Endothelial cell of umbilical vein (primary cell): ENCODE measurements around the gene PROM1. TPM values are rescaled to one million over a fixed set of nuclear protein-coding genes. Genes with fewer than 3 reads are reported as not detected.

Experiments used
- BruUV-seq: library from RNA; stranded (reverse); fragments of 400-500 nt; replicated peaks from 2 replicates; lab custom pipeline; 2021; lab: Mats Ljungman, UMichigan
- CTCF ChIA-PET: fragments of 300-600, 350-600 bp; sonication (Branson Sonifier 250); formaldehyde crosslinking; loops from one replicate; lab custom pipeline; 2021; ENCODE audit warnings: antibody characterized with exemption, inconsistent platforms; lab: Charles Lee
- POLR2A ChIA-PET: fragments of 300-600, 350-600 bp; sonication (Branson Sonifier 250); formaldehyde crosslinking; loops from one replicate; lab custom pipeline; 2021; ENCODE audit warnings: antibody characterized with exemption, inconsistent platforms; lab: Charles Lee
- DNase-seq: peaks from one replicate; pipeline ENCODE4 v3.0.0-alpha.2; 2011; ENCODE audit warnings: low read depth, low spot score
- FAIRE-seq: peaks from 2 replicates; lab custom pipeline; 2011; peaks lifted over from hg19 to GRCh38; lab: Jason Lieb, UNC
- H2AFZ ChIP-seq: 2 replicates; pipeline ENCODE4 v1.6.0; 2012; ENCODE audit warnings: low read depth, low read length, control low read depth, inconsistent platforms
- H3K27ac ChIP-seq: 2 replicates; pipeline ENCODE4 v1.5.1; 2011; ENCODE audit warnings: low read depth, mild to moderate bottlenecking, control low read depth, low read length, moderate library complexity; ENCODE audit not compliant: insufficient read depth
- H3K27me3 ChIP-seq, 2 experiments: 2 replicates each; pipeline versions ENCODE4 v1.6.0 to v1.6.1; 2011; ENCODE audit warnings: low read length in 2 of 2, mixed read lengths in 1 of 2; ENCODE audit not compliant: control insufficient read depth in 2 of 2, insufficient read depth in 2 of 2
- H3K36me3 ChIP-seq, 2 experiments: 2 replicates in 1 of 2; 3 replicates in 1 of 2; pipeline ENCODE4 v1.5.1; 2011; ENCODE audit warnings: low read length in 2 of 2, mild to moderate bottlenecking in 1 of 2, moderate library complexity in 1 of 2; ENCODE audit not compliant: control insufficient read depth in 2 of 2, insufficient read depth in 2 of 2; ENCODE audit errors: extremely low read depth in 1 of 2
- H3K4me1 ChIP-seq: 3 replicates; pipeline ENCODE4 v1.5.1; 2011; ENCODE audit warnings: mild to moderate bottlenecking, low read length; ENCODE audit not compliant: control insufficient read depth, insufficient read depth; ENCODE audit errors: extremely low read depth
- H3K4me2 ChIP-seq: 2 replicates; pipeline ENCODE4 v1.6.1; 2011; ENCODE audit warnings: low read length, control low read depth, mixed read lengths; ENCODE audit not compliant: insufficient read depth
- H3K4me3 ChIP-seq, 3 experiments: fragments of 200-600 bp in 1 of 3; sonication (generic), shearing (Covaris generic) in 1 of 3; replicated peaks in 1 of 3; 2 replicates each; pipeline ENCODE4 v1.5.1; 2011 to 2016; ENCODE audit warnings: control low read depth in 3 of 3, low read length in 3 of 3, mild to moderate bottlenecking in 2 of 3, inconsistent platforms in 1 of 3, low read depth in 1 of 3, moderate library complexity in 1 of 3; ENCODE audit not compliant: insufficient read depth in 1 of 3
- H3K79me2 ChIP-seq: 2 replicates; pipeline ENCODE4 v1.6.0; 2012; ENCODE audit warnings: low read length, inconsistent platforms; ENCODE audit not compliant: control insufficient read depth, insufficient read depth
- H3K9ac ChIP-seq: replicated peaks from 2 replicates; pipeline ENCODE3; 2011; ENCODE audit warnings: low read length, control low read depth; ENCODE audit not compliant: insufficient read depth; ENCODE audit errors: extremely low read depth
- H3K9me1 ChIP-seq: replicated peaks from 3 replicates; pipeline ENCODE4 v1.6.0; 2011; ENCODE audit warnings: mild to moderate bottlenecking, low read length; ENCODE audit not compliant: control insufficient read depth, insufficient read depth; ENCODE audit errors: extremely low read depth
- H3K9me3 ChIP-seq: replicated peaks from 2 replicates; pipeline ENCODE4 v1.5.1; 2012; ENCODE audit warnings: low read length, inconsistent platforms; ENCODE audit not compliant: control insufficient read depth, insufficient read depth
- H4K20me1 ChIP-seq: replicated peaks from 2 replicates; pipeline ENCODE3; 2011; ENCODE audit warnings: mild to moderate bottlenecking, low read length; ENCODE audit not compliant: control insufficient read depth, insufficient read depth; ENCODE audit errors: extremely low read depth
- CTCF ChIP-seq, 2 donors: IDR thresholded peaks; 1 replicate in 1 of 2; 2 replicates in 1 of 2; pipeline ENCODE4 v1.5.1; 2011; ENCODE audit warnings: low read length in 2 of 2, mild to moderate bottlenecking in 2 of 2, moderate library complexity in 2 of 2, control low read depth in 1 of 2, inconsistent platforms in 1 of 2, low read depth in 1 of 2; ENCODE audit not compliant: insufficient read depth in 1 of 2; ENCODE audit errors: extremely low read depth in 1 of 2
- EZH2 ChIP-seq: IDR thresholded peaks from 2 replicates; pipeline ENCODE4 v1.6.1; 2012; ENCODE audit warnings: borderline replicate concordance, low read depth, mild to moderate bottlenecking, moderate library complexity, low read length, inconsistent platforms; ENCODE audit not compliant: severe bottlenecking
- FOS ChIP-seq: IDR thresholded peaks from 2 replicates; pipeline ENCODE4 v1.6.1; 2011; ENCODE audit warnings: mild to moderate bottlenecking, low read length, moderate library complexity, borderline replicate concordance; ENCODE audit not compliant: insufficient read depth
- GATA2 ChIP-seq: IDR thresholded peaks from 2 replicates; pipeline ENCODE4 v1.7.0; 2011; ENCODE audit warnings: low read depth, mild to moderate bottlenecking, moderate library complexity, mixed read lengths, low read length; ENCODE audit not compliant: insufficient read length, insufficient read depth
- JUN ChIP-seq: IDR thresholded peaks from 2 replicates; pipeline ENCODE4 v1.6.1; 2011; ENCODE audit warnings: borderline replicate concordance, low read depth; ENCODE audit not compliant: insufficient read length, insufficient read depth
- MAX ChIP-seq: IDR thresholded peaks from 2 replicates; pipeline ENCODE4 v1.6.1; 2011; ENCODE audit not compliant: insufficient read depth, insufficient read length
- MYC ChIP-seq: IDR thresholded peaks from one replicate; pipeline ENCODE4 v1.6.1; 2011; ENCODE audit warnings: mild to moderate bottlenecking, low read depth, low read length
- POLR2A ChIP-seq: IDR thresholded peaks from 2 replicates; pipeline ENCODE4 v1.6.1; 2012; ENCODE audit warnings: low read depth, mild to moderate bottlenecking, control low read depth, low read length
- POLR2AphosphoS5 ChIP-seq: IDR thresholded peaks from 2 replicates; pipeline ENCODE4 v1.6.1; 2012; ENCODE audit warnings: low read depth, mild to moderate bottlenecking, control low read depth, low read length, moderate library complexity; ENCODE audit not compliant: insufficient read depth
- dilution Hi-C: fragments of 300-500 bp; cut with MboI; formaldehyde crosslinking; loops from one replicate; pipeline ENCODE4 v1.15.0; 2019; ENCODE audit warnings: low sequenced_read_pairs; ENCODE audit not compliant: extremely low pct_ligation_motif_present
- intact Hi-C: fragments of 100-400 bp; cut with micrococcal nuclease; formaldehyde crosslinking; loops from one replicate; pipeline ENCODE4 v1.10.0; 2022
- polyA plus RNA-seq, 4 experiments: library from polyadenylated mRNA; depleted of rRNA in 3 of 4; stranded (reverse) in 3 of 4; unstranded in 1 of 4; fragments of >200 nt; gene quantifications; 2 replicates each; pipeline versions ENCODE4 v1.2.1 to v1.2.3, GENCODE V29; 2011 to 2012; ENCODE audit warnings: missing spikeins in 1 of 4
- total RNA-seq: library from RNA; stranded (reverse); gene quantifications from 2 replicates; pipeline ENCODE4 v1.2.3, GENCODE V29; 2021

The PROM1 gene
- total and polyA plus RNA-seq, 2 donors (not counting 3 experiments of a cell fraction or from before 2014, with no cell fraction given): 0.36 to 1.7 TPM

GRCh38 chr4:16031546-16032395 lies 52.1 kb downstream of the PROM1 start:
- Histone ChIP-seq H3K79me2 (no peaks in the 10 kb centered on the region), H3K27ac (no peak overlapping the region), H3K4me1 (peaks cover 11% of the 10 kb centered on the region), H2AFZ (no peak overlapping the region), H3K4me2 (no peak overlapping the region), H3K4me3 (no peak overlapping the region), H3K9me1 (no peaks in the 10 kb centered on the region), H3K36me3 (no peaks in the 10 kb centered on the region), H4K20me1 (no peaks in the 10 kb centered on the region), H3K9me3 (no peaks in the 10 kb centered on the region), H3K27me3 (no peaks in the 10 kb centered on the region), H3K9ac (no peak overlapping the region)
- no TSS peak for BruUV-seq
- peak; percentile 59 for DNase-seq
- POLR2A ChIA-PET: interaction anchor here (0.6 kb wide), 1 partner anchor 236 kb away, joined by 3 read pairs; no protein-coding TSS in a partner anchor
- CTCF ChIA-PET: interaction anchor here (0.7 to 6.6 kb wide), 4 partner anchors 170 to 233 kb away, joined by 3 to 129 read pairs (median 3); no protein-coding TSS in a partner anchor
- FAIRE-seq: no peak
- dilution Hi-C loops (no loop called here), intact Hi-C loops (no loop called here)
- TF ChIP-seq GATA2: no peak
- TF ChIP-seq JUN: no peak
- TF ChIP-seq MYC: no peak
- TF ChIP-seq CTCF (IDR thresholded peaks at IDR 0.05; ENCODE audit: extremely low read depth in 1 of 2, insufficient read depth in 1 of 2, low read depth in 1 of 2, low read length in 2 of 2): no peak
- TF ChIP-seq FOS: no peak
- TF ChIP-seq MAX: no peak
- TF ChIP-seq POLR2A: no peak
- TF ChIP-seq POLR2AphosphoS5: no peak
- no peak for TF ChIP-seq EZH2
